ENCODE measurements around the gene DBF4B.
"Not testable (repeated sequence)": the region's sequence is repeated elsewhere in the genome, so short reads cannot be mapped to it uniquely, and the experiment has no call there.

DBF4B gene

GRCh38 chr17:44666006-44666405 lies 42.5 kb upstream of the DBF4B start:
- H3K4me1 ChIP-seq (ENCODE audit: insufficient read depth, poor library complexity, severe bottlenecking) = no peaks in the 10 kb centered on the region
- H3K27me3 ChIP-seq (ENCODE audit: insufficient read depth, poor library complexity, severe bottlenecking) = no peaks in the 10 kb centered on the region
- ATAC-seq (ENCODE audit: low read depth) (no peak), DNase-seq (ENCODE audit: low spot score) (no peak)
- no peaks in the 10 kb centered on the region for H3K9me3 ChIP-seq (ENCODE audit: severe bottlenecking)
- H3K27ac ChIP-seq (ENCODE audit: poor library complexity, severe bottlenecking) = no peak overlapping the region
- TF ChIP-seq, protein P1, sequence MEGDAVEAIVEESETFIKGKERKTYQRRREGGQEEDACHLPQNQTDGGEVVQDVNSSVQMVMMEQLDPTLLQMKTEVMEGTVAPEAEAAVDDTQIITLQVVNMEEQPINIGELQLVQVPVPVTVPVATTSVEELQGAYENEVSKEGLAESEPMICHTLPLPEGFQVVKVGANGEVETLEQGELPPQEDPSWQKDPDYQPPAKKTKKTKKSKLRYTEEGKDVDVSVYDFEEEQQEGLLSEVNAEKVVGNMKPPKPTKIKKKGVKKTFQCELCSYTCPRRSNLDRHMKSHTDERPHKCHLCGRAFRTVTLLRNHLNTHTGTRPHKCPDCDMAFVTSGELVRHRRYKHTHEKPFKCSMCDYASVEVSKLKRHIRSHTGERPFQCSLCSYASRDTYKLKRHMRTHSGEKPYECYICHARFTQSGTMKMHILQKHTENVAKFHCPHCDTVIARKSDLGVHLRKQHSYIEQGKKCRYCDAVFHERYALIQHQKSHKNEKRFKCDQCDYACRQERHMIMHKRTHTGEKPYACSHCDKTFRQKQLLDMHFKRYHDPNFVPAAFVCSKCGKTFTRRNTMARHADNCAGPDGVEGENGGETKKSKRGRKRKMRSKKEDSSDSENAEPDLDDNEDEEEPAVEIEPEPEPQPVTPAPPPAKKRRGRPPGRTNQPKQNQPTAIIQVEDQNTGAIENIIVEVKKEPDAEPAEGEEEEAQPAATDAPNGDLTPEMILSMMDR (IDR thresholded peaks at IDR 0.05; ENCODE audit: poor library complexity, severe bottlenecking) = no peak
- no peak overlapping the region for H3K4me3 ChIP-seq (ENCODE audit: severe bottlenecking)
- H3K36me3 ChIP-seq (ENCODE audit: low read depth) = peaks cover 39% of the 10 kb centered on the region

DNA sequence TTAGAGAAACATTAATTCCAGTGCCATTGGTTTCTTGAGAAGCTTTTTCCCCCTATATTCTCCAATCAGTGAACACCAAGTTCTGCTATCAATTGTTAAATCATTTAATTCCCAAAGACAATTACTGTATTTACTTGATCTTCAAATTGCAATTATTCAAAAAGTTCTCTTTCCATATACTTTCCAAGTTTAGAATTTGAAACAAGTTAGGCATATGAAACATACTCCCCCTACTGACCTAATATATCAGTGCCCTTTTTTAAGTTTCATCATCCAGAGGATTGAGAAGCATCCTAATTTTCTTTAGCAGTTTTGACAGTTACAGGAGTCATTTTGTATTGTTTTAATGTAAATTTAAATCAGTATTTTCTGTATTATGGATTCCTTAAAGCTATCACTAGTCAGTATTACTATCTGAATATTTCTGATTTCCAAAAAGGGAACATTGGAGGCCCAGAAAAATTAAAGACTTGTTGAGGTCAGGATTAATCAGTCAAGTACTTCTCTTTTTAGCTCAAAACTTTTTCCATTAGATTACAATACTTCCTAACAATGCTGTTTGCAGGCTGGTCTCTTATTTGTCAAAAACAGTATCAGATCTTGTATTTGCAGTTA lies 35.9 kb upstream of the DBF4B start:
- no peak for ATAC-seq (ENCODE audit: low read depth)
- H3K4me1 ChIP-seq (ENCODE audit: insufficient read depth, poor library complexity, severe bottlenecking) = no peaks in the 10 kb centered on the region
- no peak for DNase-seq (ENCODE audit: low spot score)

GRCh38 chr17:44673893-44674292 lies 34.6 kb upstream of the DBF4B start:
- ATAC-seq (ENCODE audit: low read depth) (no peak), DNase-seq (ENCODE audit: low spot score) (no peak)
- peaks cover 35% of the 10 kb centered on the region for H3K36me3 ChIP-seq (ENCODE audit: low read depth)
- no peaks in the 10 kb centered on the region for H3K4me1 ChIP-seq (ENCODE audit: insufficient read depth, poor library complexity, severe bottlenecking)
- no peaks in the 10 kb centered on the region for H3K27me3 ChIP-seq (ENCODE audit: insufficient read depth, poor library complexity, severe bottlenecking)
- no peaks in the 10 kb centered on the region for H3K9me3 ChIP-seq (ENCODE audit: severe bottlenecking)
- H3K4me3 ChIP-seq (ENCODE audit: severe bottlenecking) = no peak overlapping the region
- no peak overlapping the region for H3K27ac ChIP-seq (ENCODE audit: poor library complexity, severe bottlenecking)
- TF ChIP-seq, protein P1 (IDR thresholded peaks at IDR 0.05; ENCODE audit: poor library complexity, severe bottlenecking) = no peak

More for the DNA sequence above, 35.9 kb upstream of the DBF4B start:
- H3K9me3 ChIP-seq (ENCODE audit: severe bottlenecking) = no peaks in the 10 kb centered on the region
- no peak overlapping the region for H3K27ac ChIP-seq (ENCODE audit: poor library complexity, severe bottlenecking)
- TF ChIP-seq, protein P1 (IDR thresholded peaks at IDR 0.05; ENCODE audit: poor library complexity, severe bottlenecking) = peak; percentile 79
- H3K4me3 ChIP-seq (ENCODE audit: severe bottlenecking) = no peak overlapping the region
- H3K27me3 ChIP-seq (ENCODE audit: insufficient read depth, poor library complexity, severe bottlenecking) = no peaks in the 10 kb centered on the region
- peaks cover 24% of the 10 kb centered on the region for H3K36me3 ChIP-seq (ENCODE audit: low read depth)

DNA sequence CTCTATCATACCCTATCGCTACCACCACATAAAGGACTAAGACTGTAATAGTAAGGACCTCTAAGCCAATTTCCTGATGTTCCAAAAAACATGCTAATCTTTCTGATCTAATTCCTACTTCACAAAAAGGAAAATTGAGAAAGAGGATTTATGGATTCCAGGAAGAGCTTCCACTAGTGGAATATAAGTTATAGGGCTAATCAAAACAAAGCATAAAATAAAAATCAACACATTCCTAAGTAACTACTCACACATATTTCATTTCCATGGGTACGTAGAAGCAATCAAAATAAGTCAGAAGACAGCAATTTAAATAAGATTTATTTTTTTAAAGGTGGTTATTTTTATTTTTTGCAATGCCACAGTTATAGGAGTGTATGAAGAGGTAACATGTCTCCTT lies 31.3 kb upstream of the DBF4B start:
- Histone ChIP-seq H3K4me1 (ENCODE audit: insufficient read depth, poor library complexity, severe bottlenecking) (no peaks in the 10 kb centered on the region), H3K27me3 (ENCODE audit: insufficient read depth, poor library complexity, severe bottlenecking) (no peaks in the 10 kb centered on the region), H3K27ac (ENCODE audit: poor library complexity, severe bottlenecking) (peak overlapping the region; percentile 29), H3K9me3 (ENCODE audit: severe bottlenecking) (no peaks in the 10 kb centered on the region), H3K4me3 (ENCODE audit: severe bottlenecking) (no peak overlapping the region), H3K36me3 (ENCODE audit: low read depth) (peaks cover 64% of the 10 kb centered on the region)
- TF ChIP-seq, protein P1 (IDR thresholded peaks at IDR 0.05; ENCODE audit: poor library complexity, severe bottlenecking) = no peak
- ATAC-seq (ENCODE audit: low read depth) = peak; percentile 53; the same call in 1 of the 3 replicates
- DNase-seq (ENCODE audit: low spot score) = no peak

DNA sequence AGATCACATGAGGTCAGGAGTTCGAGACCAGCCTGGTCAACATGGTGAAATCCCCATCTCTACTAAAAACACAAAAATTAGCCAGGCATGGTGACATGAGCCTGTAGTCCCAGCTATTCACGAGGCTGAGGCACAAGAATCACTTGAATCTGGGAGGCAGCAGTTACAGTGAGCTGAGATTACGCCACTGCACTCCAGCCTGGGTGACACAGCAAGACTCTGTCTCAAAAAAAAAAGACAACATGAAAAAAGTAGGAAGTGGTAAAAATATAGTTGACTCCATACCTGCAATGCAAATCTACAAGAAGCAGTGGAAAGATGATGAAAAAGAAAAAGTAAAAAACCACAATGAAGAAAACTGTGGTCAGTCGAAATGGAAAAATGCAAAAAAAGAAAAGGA lies 25.2 kb upstream of the DBF4B start:
- H3K27ac ChIP-seq (ENCODE audit: poor library complexity, severe bottlenecking); H3K9me3 ChIP-seq (ENCODE audit: severe bottlenecking); DNase-seq (ENCODE audit: low spot score); H3K27me3 ChIP-seq (ENCODE audit: insufficient read depth, poor library complexity, severe bottlenecking); ATAC-seq (ENCODE audit: low read depth); H3K4me1 ChIP-seq (ENCODE audit: insufficient read depth, poor library complexity, severe bottlenecking); H3K4me3 ChIP-seq (ENCODE audit: severe bottlenecking): not testable (repeated sequence)
- H3K36me3 ChIP-seq (ENCODE audit: low read depth) = peaks cover 69% of the 10 kb centered on the region
